ENCODE results near the gene ZNF207.

The ZNF207 gene

DNA sequence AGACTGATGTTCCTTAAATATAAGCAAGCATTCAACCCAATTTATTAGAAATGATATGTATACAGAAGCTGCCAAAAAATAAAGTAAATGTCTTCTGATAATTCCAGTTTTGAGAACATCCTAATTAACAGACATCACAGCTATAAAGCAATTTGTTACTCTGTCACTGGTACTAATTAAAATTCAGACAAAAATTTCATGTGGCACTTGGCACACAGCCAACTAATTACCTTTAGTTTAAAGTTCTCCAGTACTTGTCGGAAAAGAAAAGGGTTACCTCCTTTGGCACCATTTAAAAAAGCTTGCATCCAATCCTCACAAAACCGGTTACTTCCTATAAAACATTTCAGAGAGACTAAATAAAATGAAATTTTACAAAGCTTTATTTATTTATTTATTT is 16.8 kb upstream of the ZNF207 start:
- no peak for DNase-seq (ENCODE audit: low read depth)
- TF ChIP-seq, protein P1, sequence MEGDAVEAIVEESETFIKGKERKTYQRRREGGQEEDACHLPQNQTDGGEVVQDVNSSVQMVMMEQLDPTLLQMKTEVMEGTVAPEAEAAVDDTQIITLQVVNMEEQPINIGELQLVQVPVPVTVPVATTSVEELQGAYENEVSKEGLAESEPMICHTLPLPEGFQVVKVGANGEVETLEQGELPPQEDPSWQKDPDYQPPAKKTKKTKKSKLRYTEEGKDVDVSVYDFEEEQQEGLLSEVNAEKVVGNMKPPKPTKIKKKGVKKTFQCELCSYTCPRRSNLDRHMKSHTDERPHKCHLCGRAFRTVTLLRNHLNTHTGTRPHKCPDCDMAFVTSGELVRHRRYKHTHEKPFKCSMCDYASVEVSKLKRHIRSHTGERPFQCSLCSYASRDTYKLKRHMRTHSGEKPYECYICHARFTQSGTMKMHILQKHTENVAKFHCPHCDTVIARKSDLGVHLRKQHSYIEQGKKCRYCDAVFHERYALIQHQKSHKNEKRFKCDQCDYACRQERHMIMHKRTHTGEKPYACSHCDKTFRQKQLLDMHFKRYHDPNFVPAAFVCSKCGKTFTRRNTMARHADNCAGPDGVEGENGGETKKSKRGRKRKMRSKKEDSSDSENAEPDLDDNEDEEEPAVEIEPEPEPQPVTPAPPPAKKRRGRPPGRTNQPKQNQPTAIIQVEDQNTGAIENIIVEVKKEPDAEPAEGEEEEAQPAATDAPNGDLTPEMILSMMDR (conservative IDR thresholded peaks at IDR 0.05; ENCODE audit: low read depth, low read length): no peak
- no peak overlapping the region for H3K4me3 ChIP-seq (ENCODE audit: low read depth, low read length)

DNA sequence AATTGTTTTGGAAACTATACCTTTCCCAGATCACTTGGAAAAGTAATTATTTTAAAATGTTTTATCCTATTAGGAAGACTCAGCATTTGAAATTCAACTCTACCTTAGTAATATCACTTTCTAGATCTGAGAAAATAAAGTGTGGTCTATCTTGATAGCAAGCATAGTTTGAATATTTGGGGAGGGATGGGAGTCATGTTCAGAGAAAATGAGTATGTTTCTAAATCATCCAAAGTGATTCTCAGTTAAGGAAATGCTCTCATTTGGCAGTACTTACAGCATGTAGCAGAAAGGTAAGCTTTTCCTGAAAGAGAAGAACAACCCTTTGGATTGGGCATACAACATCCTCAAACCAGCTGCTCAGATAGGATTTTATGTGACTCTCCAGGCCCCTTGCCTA is 14.9 kb upstream of the ZNF207 start:
- H3K4me3 ChIP-seq (ENCODE audit: low read depth, low read length): no peak overlapping the region
- TF ChIP-seq, protein P1 (conservative IDR thresholded peaks at IDR 0.05; ENCODE audit: low read depth, low read length): no peak
- DNase-seq (ENCODE audit: low read depth): no peak

DNA sequence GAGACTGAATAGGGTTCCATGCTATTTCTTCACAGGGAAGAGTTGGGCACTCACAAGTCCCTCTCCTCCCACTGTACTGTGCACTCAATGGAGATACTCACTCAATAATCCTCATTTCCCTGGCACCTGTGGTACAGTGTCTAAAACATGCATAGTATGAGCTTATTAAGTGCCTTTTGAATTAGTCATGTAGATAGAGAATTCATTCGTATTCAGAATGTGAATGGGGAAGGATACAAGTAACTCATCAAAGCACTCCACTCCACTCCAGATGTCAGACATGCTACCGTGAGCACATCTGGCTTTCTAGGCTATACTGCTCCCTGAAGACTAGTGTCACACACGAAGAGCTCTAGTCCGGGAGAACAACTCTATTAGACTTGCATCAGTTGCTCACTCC is 14.3 kb upstream of the ZNF207 start:
- TF ChIP-seq, protein P1 (conservative IDR thresholded peaks at IDR 0.05; ENCODE audit: low read depth, low read length): no peak
- peak; percentile 61 for DNase-seq (ENCODE audit: low read depth)
- H3K4me3 ChIP-seq (ENCODE audit: low read depth, low read length): no peak overlapping the region

DNA sequence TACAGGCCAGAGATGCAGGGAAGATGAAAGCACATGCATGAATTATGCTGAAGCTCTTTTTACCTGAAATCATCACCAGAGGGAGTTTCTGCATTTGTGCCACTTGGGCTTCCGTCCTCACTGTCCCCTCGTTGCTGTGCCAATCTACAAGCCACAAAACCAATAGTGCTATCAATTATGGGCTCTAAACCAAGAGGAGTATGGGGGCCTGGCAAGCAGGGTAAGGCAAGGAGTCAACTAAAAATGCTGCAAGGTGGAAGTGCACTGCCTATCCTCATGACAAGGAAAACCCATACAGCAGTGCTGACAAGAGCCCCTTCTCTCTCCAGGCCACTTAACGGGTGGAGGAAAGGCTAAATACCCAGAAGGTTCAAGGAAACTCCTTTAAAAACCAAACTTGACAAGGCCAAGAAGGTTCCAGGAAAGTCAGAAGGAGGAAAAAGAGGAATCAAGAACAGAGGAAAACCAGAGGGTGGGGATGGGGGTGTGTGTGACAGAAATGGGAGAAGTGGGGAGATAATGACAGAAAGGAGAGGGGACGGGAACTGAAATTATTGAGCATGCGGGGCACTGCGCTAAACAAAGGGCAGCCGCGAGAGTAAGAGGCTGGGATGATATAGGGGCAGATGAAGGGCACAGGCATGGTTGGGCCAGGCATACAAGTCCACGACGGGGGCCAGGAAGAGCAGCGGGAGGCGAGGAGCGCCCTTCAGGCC is 8.7 kb upstream of the ZNF207 start:
- TF ChIP-seq, protein P1 (conservative IDR thresholded peaks at IDR 0.05; ENCODE audit: low read depth, low read length): peak; percentile 48
- DNase-seq (ENCODE audit: low read depth): peak; percentile 43

DNA sequence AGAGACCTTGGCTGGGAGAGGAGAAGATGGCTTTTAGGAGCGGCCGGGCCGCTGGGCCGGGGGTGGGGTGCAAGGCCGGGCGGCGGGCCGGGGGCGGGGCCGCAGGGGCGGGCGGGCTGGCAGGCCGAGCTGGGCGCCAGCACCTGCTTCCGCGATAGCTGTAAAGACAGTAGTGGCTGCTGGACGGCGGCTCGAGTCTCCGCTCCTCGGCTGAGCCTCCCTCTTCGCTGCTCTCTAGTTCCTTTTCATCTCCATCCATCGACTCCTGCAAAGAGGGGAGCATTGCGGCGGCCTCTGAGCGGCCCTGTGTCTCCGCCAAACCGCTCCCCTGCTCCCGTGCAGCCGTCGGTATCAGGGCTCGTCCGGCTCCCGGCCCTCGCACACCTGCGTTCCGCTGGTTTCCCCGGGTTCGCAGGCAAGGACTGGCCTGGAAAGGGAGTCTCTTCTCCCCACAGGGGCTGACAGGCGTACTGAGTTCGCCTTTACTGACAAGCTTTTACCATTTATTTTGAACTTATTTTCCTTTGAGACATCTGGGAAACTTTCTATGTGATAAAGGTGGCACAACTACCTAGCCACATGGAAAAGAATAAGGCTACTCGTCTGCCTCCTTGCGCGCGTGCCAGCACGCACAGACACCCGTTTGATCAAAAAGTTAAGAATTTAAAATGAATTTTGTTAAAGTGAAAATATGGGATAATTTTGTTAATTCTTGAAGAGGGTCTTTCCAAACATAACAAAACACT is 7.9 kb upstream of the ZNF207 start, which contains the start of gene C17orf75:
Gene C17orf75, minus strand, starts transcription at position 317 of the 746 bp plus-strand sequence. Its CDS starts 34 bp downstream, at position 283.
- H3K4me3 ChIP-seq (ENCODE audit: low read depth, low read length): peak within 1 kb of the TSS; percentile 77
- peak; percentile 77 for DNase-seq (ENCODE audit: low read depth)
- TF ChIP-seq, protein P1 (conservative IDR thresholded peaks at IDR 0.05; ENCODE audit: low read depth, low read length): no peak

More for the DNA sequence above, 8.7 kb upstream of the ZNF207 start:
- H3K4me3 ChIP-seq (ENCODE audit: low read depth, low read length): peak overlapping the region; percentile 77

DNA sequence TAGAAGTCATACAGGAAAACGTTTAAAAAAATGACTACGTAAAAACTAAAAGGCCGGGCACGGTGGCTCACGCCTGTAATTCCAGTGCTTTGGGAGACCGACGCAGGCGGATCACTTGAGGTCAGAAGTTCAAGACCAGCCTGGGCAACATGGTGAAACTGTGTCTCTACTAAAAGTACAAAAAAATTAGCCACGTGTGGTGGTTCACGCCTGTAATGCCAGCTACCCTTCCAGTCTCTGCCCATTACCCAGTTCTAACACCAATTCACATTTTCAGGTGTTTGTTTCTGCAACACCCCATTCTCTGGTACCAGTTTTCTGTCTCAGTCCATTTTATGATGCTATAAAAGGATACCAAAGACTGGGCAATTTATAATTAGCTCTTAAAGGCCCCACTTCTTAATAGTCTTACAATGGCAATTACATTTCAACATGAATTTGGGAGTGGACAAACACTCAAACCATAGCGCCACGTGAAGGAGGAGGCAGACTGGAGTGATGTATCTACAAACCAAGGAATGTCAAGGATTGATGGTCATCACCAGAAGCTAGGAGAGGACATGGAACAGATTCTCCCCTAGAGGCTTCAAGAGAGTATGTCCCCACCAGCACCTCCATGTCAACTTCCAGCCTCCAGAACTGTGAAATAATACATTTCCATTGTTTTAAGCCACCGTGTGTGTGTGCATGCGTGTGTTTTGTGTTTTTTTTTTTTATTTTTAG is 7.2 kb upstream of the ZNF207 start:
- TF ChIP-seq, protein P1 (conservative IDR thresholded peaks at IDR 0.05; ENCODE audit: low read depth, low read length): no peak
- H3K4me3 ChIP-seq (ENCODE audit: low read depth, low read length): no peak overlapping the region

More for the DNA sequence above, 7.2 kb upstream of the ZNF207 start:
- no peak for DNase-seq (ENCODE audit: low read depth)
